Esophagus squamous epithelium (tissue), 4 donors: ENCODE results near the gene FER1L5.

Experiments
- CTCF ChIP-seq, 6 experiments: fragments of 450-650 bp in 4 of 6; fragments of 200-600 bp in 2 of 6; sonication (generic) in 2 of 6; IDR thresholded peaks; one replicate each; pipeline ENCODE4 v1.5.1; 2016 to 2019; ENCODE audit warnings: antibody characterized with exemption in 6 of 6, mild to moderate bottlenecking in 4 of 6, moderate library complexity in 4 of 6
- POLR2A ChIP-seq, 4 donors: fragments of 450-650 bp; IDR thresholded peaks; one replicate each; pipeline ENCODE4 v1.6.1; 2017; ENCODE audit warnings: antibody characterized with exemption in 4 of 4, mild to moderate bottlenecking in 4 of 4, moderate library complexity in 3 of 4

DNA sequence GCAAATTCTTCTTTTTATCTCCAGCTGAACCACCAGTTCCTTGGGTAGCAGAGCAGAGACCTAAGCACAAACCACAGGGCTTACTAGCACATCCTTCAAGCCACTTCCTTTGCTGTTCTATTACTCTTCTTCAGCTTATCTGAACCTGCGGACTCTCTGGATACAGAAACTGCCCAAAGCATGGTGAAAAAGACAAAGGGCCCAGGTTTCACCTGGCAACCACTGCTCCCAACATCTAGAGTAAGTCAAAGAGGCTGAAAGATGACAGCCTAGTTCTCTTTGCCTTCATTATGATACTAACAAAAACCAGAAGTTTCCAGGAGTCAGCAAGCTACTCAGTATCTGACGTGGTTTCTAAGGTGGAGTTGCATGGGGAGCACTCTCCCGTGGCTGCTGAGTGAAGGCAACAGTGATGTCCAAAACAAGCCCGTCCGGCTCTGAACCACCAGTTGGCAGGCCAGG is 47.8 kb upstream of the FER1L5 start:
- TF ChIP-seq CTCF (IDR thresholded peaks at IDR 0.05) (no peak), POLR2A (IDR thresholded peaks at IDR 0.05) (no peak)
